Sigmoid colon (tissue), 4 donors: ENCODE data around the gene ABHD3.

ENCODE experiments used
- POLR2A ChIP-seq, 2 donors: fragments of 450-650 bp; IDR thresholded peaks; one replicate each; pipeline ENCODE4 v1.6.1; 2016; ENCODE audit warnings: antibody characterized with exemption in 2 of 2, mild to moderate bottlenecking in 2 of 2, moderate library complexity in 2 of 2
- POLR2AphosphoS5 ChIP-seq, 4 donors: sonication (generic); formaldehyde crosslinking; IDR thresholded peaks; one replicate each; pipeline ENCODE4 v1.6.1; 2017; ENCODE audit warnings: antibody characterized with exemption in 4 of 4
- TF ChIP-seq, protein P1 (sequence below), 4 experiments: fragments of 450-650 bp in 3 of 4; fragments of 200-600 bp in 1 of 4; IDR thresholded peaks; one replicate each; pipeline ENCODE4 v1.5.1; 2016 to 2019; ENCODE audit warnings: antibody characterized with exemption in 4 of 4, mild to moderate bottlenecking in 3 of 4, moderate library complexity in 2 of 4

- TF ChIP-seq, protein P1, sequence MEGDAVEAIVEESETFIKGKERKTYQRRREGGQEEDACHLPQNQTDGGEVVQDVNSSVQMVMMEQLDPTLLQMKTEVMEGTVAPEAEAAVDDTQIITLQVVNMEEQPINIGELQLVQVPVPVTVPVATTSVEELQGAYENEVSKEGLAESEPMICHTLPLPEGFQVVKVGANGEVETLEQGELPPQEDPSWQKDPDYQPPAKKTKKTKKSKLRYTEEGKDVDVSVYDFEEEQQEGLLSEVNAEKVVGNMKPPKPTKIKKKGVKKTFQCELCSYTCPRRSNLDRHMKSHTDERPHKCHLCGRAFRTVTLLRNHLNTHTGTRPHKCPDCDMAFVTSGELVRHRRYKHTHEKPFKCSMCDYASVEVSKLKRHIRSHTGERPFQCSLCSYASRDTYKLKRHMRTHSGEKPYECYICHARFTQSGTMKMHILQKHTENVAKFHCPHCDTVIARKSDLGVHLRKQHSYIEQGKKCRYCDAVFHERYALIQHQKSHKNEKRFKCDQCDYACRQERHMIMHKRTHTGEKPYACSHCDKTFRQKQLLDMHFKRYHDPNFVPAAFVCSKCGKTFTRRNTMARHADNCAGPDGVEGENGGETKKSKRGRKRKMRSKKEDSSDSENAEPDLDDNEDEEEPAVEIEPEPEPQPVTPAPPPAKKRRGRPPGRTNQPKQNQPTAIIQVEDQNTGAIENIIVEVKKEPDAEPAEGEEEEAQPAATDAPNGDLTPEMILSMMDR (IDR thresholded peaks at IDR 0.05), result no peak
- TF ChIP-seq POLR2A (IDR thresholded peaks at IDR 0.05) (no peak), POLR2AphosphoS5 (IDR thresholded peaks at IDR 0.05) (no peak)
Observed at GRCh38 chr18:21742315-21742687, 37.7 kb upstream of the ABHD3 start.
